ENCODE data around the gene UMODL1.

Gene UMODL1

GRCh38 chr21:42190486-42190863, 119.4 kb downstream of the UMODL1 start:
- no peak for DNase-seq (ENCODE audit: low read depth)
- no peak overlapping the region for H3K4me3 ChIP-seq (ENCODE audit: control insufficient read depth, low read depth, low read length)
- TF ChIP-seq CTCF (IDR thresholded peaks at IDR 0.05; ENCODE audit: control insufficient read depth, insufficient read depth, low read depth, low read length, missing control alignments), result no peak

GRCh38 chr21:42191064-42191463, 119.9 kb downstream of the UMODL1 start:
- no peak for DNase-seq (ENCODE audit: low read depth)
- no peak for TF ChIP-seq CTCF (IDR thresholded peaks at IDR 0.05; ENCODE audit: control insufficient read depth, insufficient read depth, low read depth, low read length, missing control alignments)
- H3K4me3 ChIP-seq (ENCODE audit: control insufficient read depth, low read depth, low read length), result no peak overlapping the region

- no peak overlapping the region for H3K4me3 ChIP-seq (ENCODE audit: control insufficient read depth, low read depth, low read length)
- no peak for DNase-seq (ENCODE audit: low read depth)
- no peak for TF ChIP-seq CTCF (IDR thresholded peaks at IDR 0.05; ENCODE audit: control insufficient read depth, insufficient read depth, low read depth, low read length, missing control alignments)
Measured at GRCh38 chr21:42191696-42192595, 120.8 kb downstream of the UMODL1 start.
